ENCODE measurements around the gene KIRREL1.

Gene KIRREL1

DNA sequence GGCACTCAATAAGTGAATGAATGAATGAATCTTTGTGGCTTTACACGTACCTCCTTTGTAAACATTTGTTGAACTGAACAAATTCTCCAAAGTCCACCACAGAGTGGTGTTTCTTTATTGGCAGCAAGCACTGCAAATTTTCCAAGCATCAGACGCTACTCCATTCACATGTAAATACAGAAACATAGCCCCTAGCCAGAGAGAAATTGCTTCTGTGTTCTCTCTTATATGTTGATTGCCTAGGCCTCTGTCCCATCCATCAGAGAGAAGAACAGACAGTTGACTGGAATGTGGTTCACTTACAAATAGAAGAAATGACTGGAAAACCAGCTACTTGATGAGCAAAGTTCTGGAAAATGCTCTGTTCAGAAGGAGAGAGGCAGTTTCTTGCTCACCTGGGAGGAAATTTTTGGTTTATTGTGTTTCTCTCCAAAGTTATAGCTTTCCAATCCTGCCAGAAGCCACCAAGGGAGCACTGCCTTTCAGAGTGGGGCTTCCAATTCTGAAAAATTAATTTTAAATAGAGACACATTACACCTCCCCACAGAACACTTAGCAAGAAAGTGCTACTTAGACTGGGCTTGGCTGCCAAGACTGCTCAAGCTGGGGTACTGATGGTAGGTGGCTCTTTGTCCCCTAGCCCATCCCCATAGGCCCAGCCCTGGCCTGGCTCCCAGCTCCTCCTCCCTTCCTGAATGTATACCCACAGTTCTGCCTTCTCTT, 18.1 kb upstream of the KIRREL1 start:
- DNase-seq = no peak

DNA sequence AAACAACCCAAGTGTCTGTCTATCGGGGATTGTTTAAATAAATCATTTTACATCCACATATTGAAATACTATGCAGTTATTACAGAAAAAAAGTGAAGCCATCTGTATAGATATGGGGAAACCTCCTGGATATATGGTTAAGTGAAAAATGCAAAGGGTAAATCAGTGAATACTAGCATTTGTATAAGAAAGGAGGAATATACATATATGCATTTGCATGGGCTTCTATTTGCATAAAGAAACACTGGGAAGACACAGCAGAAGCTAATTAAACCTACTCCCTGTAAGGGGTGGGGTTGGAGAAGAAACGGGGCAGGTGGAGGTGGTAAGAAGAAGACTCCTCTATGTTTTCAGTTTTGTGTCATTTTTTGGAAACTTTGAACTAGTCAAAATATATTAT, 16.6 kb upstream of the KIRREL1 start:
- no peak for DNase-seq

DNA sequence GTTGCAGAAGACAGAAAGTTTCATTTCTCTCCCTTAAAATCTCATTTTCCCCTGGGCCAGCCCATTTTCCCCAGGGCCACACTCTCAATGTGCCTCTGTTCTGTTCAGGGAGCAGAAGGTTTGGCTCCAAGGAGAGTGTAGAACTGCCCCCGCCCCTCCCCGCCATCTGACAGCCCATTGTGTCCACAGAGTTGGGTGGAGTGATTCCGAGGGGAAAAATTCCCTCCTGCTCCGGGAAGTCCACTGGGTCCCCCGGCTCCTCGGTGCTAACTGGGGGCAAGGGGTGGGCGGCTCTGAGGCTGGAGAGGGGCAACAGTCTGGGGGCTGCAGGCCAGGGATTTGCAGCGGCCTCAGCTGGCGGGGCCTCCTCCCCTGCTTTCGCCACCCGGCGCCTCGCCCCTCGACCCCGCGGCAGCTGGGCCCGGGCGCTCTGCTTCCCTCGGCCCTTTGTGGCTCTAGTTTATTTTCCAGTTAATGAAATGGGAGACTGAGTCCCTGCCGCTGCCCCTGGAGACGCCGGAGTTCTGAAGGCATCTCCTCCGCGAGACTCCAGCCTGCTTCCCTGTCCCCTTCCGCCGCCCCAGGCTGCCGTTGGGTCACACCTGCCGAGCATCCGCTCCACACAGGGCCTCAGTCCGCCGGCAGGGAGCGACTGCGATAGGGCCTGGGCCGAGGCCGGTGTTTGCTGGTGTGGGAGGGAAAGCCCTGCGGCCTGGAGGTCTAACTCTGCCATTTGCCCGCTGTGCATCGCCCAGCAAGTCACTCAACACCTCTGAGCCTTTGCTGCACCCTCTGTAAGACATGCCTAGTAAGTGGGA, 14.7 kb upstream of the KIRREL1 start:
- DNase-seq = no peak

- no peak for DNase-seq
Measured at GRCh38 chr1:157982136-157982535, 11.3 kb upstream of the KIRREL1 start.

GRCh38 chr1:157983787-157984186, 9.7 kb upstream of the KIRREL1 start:
- DNase-seq = no peak

DNA sequence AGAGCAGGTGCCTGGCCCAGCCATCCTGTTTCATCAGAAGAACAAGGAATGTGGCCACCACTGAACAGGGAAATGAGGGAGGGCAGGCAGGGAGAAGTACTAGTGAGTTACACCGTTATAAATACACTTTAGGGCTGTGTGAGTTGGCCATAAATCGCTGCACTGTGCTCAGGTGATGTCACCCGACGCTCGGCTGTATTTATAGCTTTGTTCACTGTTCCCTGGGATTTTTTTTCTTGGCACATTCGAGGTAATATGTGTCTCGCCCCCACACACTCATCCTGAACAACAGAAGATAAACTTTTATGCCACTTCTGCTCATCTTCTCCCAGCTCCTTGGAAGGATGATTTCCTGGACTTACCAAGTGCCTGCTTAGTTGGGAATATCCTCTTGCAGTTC, 9.0 kb upstream of the KIRREL1 start:
- DNase-seq = no peak

DNA sequence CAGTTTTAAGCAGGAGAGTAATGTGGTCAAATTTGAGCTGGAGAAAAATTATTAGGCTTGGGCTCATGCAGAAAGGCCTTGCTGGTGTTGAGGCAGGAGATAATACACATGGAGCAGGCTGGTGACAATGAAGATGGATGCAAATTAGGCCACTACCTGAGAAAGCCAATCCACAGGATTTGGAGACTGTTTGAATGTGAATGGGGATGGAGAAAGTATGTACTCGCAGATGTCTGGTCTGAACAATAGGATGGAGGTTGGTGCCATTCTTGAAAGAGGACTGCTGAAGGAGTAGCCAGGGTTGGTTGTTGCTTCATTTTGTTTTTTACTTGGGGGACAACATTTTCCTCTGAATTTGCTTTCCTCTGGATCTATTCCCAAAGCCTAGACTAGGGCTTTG, 8.0 kb upstream of the KIRREL1 start:
- DNase-seq = no peak

GRCh38 chr1:157988002-157988401, 5.4 kb upstream of the KIRREL1 start:
- no peak for DNase-seq

- peak; percentile 75 for DNase-seq
Measured at GRCh38 chr1:157992031-157992832, 1.2 kb upstream of the KIRREL1 start.

DNA sequence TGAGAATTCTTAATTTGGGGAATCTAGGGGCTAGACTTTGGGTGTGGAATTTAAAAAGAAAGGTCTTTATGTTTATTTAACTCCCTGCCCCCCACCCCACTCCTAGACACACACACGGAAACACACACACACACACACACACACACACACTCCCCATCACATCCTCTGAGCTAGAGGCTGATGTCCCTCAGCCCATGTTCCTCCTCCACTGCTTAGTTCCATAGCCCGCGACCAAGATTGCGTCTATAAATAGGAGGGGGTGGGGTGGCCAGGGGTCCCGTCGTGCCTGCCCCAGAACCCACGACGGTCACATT, 655 bp upstream of the KIRREL1 start:
- DNase-seq = no peak

- no peak for DNase-seq
Measured at GRCh38 chr1:157993918-157994605, 617 bp downstream of the KIRREL1 start.

DNA sequence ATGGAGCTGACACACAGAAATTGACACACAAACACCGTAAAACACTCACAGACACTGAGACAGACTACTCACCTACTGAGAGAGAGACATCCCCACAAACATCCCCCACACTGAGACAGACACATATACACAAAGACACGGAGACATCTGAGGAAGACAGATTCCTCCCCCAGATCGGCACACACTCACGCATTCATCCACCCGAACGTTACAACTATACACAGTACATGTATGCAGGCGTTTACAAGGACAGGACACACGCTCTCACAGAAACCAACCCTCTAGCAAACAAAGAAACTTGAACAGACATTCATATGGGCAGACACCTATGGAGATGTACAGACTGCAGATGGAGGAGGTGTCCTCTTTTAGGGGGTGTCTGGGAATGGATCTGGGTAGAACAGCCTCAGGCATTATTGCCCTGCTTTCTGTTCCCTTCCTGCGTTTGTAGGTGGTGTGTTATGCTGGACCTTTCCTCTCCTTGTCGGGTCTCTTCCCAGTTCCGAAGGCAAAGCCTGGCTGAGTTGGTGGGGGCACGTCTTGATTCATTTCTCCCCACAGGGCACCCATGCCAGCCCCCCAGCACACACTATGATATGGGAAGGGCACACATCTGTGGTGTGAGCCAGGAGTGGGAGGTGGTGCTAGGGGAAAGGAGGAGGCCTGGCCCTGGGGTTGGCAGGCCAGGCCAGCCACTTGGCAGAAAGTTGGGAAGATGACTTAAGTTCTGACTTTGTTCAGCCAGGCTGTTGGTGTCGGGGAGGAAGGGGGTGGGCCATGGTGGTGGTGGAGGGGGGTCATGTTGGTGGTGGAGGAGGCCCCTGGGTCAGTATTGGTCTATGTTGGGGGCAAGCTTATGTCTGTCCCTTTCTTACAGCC, 1.5 kb downstream of the KIRREL1 start:
- DNase-seq = peak; percentile 54

DNA sequence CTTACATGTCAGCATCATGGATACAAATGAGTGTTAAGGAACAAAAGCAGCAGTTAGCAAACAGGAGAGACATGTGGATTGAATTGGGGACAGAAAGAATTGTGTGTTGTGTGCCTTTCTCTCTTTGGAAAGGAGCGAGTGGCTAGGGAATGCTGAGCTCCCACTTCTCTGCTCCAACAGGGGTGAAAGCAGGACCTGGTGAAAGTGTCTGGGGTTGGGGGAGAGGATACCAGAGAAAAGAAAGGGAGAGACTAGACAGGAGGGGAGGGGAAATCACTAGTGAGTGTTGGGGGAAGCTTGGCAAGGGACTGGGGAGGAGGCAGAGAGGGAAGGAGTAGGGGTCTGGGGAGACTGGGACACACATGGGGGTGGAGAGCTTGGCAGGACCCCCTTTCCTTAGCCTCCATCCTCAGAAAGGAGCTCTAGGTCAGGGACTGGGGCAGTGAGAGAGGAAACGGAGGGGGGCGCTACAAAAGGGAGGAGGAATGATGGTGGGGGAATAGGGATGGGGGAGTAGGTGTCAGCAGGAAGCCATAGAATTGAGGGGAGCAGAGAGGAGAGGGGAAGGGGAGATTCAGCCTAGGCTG, 2.2 kb downstream of the KIRREL1 start:
- DNase-seq = no peak

DNA sequence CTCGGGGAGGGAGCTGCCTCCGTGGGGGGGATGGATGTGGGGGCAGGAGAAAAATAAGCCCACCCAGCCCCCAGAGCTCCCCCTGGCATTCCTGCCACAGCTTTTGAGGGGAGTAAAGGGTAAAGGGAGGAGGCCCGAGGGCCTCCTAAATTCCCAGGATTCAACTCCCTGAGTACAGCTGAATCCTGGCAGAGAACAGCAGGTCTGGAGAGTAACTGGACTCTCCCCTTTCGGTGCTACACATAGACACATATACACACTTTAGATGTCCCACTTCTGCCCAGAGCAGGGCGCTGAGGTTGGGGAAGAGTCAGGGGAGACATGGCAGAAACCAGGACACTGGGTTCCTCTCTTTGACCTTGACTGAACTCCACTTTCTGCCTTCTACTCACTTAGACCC, 3.0 kb downstream of the KIRREL1 start:
- no peak for DNase-seq

DNA sequence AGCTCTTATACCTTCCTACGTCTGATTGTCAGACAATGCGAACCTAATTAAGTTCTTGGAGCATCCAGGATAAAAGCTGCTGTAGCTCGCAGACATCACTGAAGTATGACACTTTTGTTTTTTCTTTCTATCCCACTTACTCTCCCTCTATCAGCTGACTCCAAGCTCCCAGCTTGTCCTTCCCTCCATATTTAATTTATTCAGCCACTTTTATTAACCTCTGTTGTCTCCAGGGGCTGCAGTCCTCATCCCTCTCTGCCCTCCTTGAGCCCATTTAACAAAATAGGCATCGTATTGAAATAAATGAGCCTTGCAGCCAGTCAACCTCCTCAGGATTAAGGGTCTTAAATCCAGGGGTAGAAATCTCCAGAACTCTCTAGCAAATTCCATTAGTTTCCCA, 7.1 kb downstream of the KIRREL1 start:
- no peak for DNase-seq

- DNase-seq = peak; percentile 68
Measured at GRCh38 chr1:158002022-158002630, 8.7 kb downstream of the KIRREL1 start.

DNA sequence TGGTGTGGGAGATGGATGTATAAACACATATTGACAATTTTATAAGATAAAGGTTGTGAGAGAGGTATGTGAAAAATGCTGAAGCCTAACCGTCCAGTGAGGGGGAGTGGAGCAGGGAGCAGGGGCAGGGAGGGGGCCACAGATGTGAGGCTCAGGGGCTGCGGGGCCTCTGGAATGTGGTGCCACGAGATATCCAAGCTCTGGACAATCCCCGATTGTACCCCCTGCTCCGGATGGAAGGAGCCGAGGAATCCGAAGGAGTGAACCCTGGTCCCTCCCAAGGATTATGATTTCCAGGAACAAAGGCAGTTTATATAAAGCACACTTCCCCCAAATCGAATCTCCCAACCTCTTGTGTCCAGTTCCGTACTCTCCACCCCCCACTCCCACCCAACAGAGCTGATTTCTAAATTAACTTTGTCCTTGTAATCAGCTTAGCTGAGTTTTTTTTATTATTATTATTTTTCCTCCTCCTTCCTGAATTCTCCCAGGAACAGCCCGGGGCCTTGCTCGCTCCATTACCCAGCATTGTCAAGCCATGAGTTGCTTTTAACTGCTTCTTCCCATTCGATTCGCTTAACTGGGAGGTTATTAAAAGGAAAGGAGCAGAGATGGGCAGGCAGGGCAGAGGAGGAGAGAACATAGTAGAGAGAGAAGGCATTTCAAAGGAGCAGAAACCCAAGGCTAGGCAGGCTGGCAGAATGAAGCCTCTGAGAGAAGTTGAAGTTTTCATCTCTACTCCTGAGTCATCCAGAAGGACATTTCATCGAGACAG, 9.4 kb downstream of the KIRREL1 start:
- DNase-seq = peak; percentile 76

DNA sequence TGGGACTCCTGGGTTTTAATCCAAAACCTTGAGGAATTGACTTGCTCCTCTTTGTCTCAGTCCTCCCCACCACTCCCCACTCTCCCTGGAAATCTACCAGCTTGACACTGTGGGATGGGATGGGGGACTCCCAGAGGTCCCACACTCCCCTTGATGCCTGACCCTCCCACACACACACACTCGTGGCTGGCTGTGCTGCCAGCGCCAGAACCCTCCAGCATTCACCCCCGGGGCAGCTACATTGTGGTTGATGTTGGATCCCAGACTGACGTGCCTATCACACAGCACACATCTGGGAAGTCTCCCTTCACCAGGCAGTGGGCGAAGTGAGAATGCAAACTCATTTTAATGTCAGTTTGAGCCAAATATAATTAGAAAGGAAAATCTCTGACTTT, 10.0 kb downstream of the KIRREL1 start:
- DNase-seq = peak; percentile 81

DNA sequence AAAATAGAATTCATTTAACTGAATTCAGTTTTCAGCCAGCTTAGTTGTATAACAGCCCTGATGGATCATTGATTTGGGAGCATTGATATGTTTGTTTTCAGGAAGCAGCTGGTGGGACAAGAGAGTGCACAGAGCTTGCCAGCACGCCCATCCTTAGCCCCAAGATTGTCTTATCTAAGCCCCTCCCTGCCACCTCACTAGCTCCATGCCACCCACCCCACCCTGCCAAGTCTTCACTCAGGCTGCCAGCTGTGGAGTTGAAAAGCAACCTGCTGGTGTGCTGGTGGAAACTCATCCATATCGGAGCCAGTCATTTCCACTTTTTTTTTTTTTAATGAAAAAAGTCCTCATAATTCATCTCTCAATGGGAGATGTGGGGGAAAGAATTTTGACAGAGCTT, 11.8 kb downstream of the KIRREL1 start:
- DNase-seq = no peak

DNA sequence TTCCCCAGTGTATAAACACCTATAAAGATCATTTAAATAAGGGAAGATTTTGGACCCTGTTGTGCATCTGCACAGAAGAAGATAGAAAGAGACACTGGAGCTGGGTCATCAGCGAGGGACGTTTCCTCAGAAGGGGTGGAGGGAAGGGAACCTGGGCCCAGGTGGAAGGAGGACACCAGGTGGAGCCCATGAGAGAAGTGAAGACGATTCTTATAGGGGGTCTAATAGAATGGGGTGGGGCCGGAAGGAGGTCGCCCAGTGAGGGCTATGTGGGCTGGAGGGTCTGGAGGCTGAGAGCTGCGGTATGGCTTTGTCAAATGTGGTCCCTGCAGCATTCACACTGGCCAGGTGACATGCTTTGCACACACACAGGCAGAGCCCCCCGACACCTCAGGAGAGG, 13.7 kb downstream of the KIRREL1 start:
- DNase-seq = no peak

Measured in EL (cell line).